K562 (cell line): ENCODE data around the gene CHERP. TPM values are rescaled to one million over a fixed set of nuclear protein-coding genes. Genes with fewer than 3 reads are reported as not detected.

Experiments used
- ATF6 ChIP-seq: sonication (generic); formaldehyde crosslinking; IDR thresholded peaks from 2 replicates; pipeline ENCODE4 v1.4.0; 2020; ENCODE audit warnings: mild to moderate bottlenecking, missing genetic modification reagents
- ATF7 ChIP-seq: fragments of 450-650 bp; IDR thresholded peaks from 2 replicates; pipeline ENCODE4 v1.7.1; 2014; ENCODE audit warnings: mild to moderate bottlenecking, moderate library complexity
- CREB1 ChIP-seq, 2 experiments: sonication (generic) in 1 of 2; formaldehyde crosslinking in 1 of 2; IDR thresholded peaks; 2 replicates each; pipeline versions ENCODE4 v1.6.1 to v1.8.0; 2012 to 2022; ENCODE audit warnings: inconsistent platforms in 1 of 2, mild to moderate bottlenecking in 1 of 2, missing genetic modification reagents in 1 of 2, moderate library complexity in 1 of 2
- DIDO1 ChIP-seq: fragments of 450-650 bp; IDR thresholded peaks from 2 replicates; pipeline ENCODE4 v1.6.1; 2016; ENCODE audit warnings: low read depth, missing biosample characterization, missing genetic modification characterization
- ESRRA ChIP-seq: fragments of 450-650 bp; IDR thresholded peaks from 2 replicates; pipeline ENCODE4 v1.6.1; 2014; ENCODE audit warnings: low read depth, mild to moderate bottlenecking, moderate library complexity, borderline replicate concordance
- FOXK2 ChIP-seq, 2 experiments: fragments of 450-650 bp; IDR thresholded peaks in 1 of 2; conservative IDR thresholded peaks in 1 of 2; 2 replicates each; pipeline ENCODE4 v1.6.1; 2016; ENCODE audit warnings: low read depth in 2 of 2, mild to moderate bottlenecking in 1 of 2
- GTF2F1 ChIP-seq: IDR thresholded peaks from 2 replicates; pipeline ENCODE4 v1.6.1; 2011; ENCODE audit warnings: low read depth, low read length, improper control_type of control experiment
- HNRNPK ChIP-seq: fragments of 200-400 bp; formaldehyde crosslinking; IDR thresholded peaks from one replicate; pipeline ENCODE4 v1.6.1; 2018; ENCODE audit warnings: mild to moderate bottlenecking, low read depth, low read length; ENCODE audit not compliant: poor library complexity, severe bottlenecking
- HNRNPUL1 ChIP-seq: fragments of 200-400 bp; formaldehyde crosslinking; IDR thresholded peaks from 2 replicates; pipeline ENCODE4 v1.6.1; 2017; ENCODE audit warnings: low read length
- KAT7 ChIP-seq: sonication (generic); formaldehyde crosslinking; IDR thresholded peaks from 2 replicates; pipeline ENCODE4 v1.8.0; 2022; ENCODE audit warnings: missing genetic modification reagents, mild to moderate bottlenecking, borderline replicate concordance
- NR2C1 ChIP-seq, 2 experiments: fragments of 450-650 bp; IDR thresholded peaks; 2 replicates each; pipeline ENCODE4 v1.6.1; 2017; ENCODE audit warnings: mild to moderate bottlenecking in 2 of 2, antibody characterized with exemption in 1 of 2, inconsistent platforms in 1 of 2, missing compliant biosample characterization in 1 of 2, missing genetic modification characterization in 1 of 2
- NR3C1 ChIP-seq: sonication (generic); formaldehyde crosslinking; IDR thresholded peaks from 2 replicates; pipeline ENCODE4 v1.8.1; 2022; ENCODE audit warnings: missing genetic modification reagents
- PCBP1 ChIP-seq: fragments of 200-400 bp; formaldehyde crosslinking; IDR thresholded peaks from 2 replicates; pipeline ENCODE4 v1.6.1; 2018; ENCODE audit warnings: mild to moderate bottlenecking, low read depth, low read length; ENCODE audit not compliant: poor library complexity, severe bottlenecking
- SMARCA5 ChIP-seq: fragments of 450-650 bp; IDR thresholded peaks from 2 replicates; pipeline ENCODE4 v1.6.1; 2016
- ZKSCAN1 ChIP-seq: fragments of 150-350 bp; IDR thresholded peaks from 2 replicates; pipeline ENCODE4 v1.6.1; 2016; ENCODE audit warnings: low read depth, low read length
- polyA plus RNA-seq, 8 experiments: library from polyadenylated mRNA; depleted of rRNA in 4 of 8; stranded (reverse) in 5 of 8; unstranded in 3 of 8; fragments of >200 nt; fragmentation: Nextera tagmentation in 2 of 8; fragmentation: Illumina TruSeq in 1 of 8; extraction: Ambion mirVana in 2 of 8; extraction: Trizol in 1 of 8; gene quantifications; 2 replicates each; pipeline versions ENCODE4 v1.2.1 to v1.2.3, GENCODE V29; 2011 to 2014; ENCODE audit warnings: inconsistent platforms in 1 of 8, missing spikeins in 1 of 8
- total RNA-seq, 7 experiments: library from RNA; depleted of rRNA in 6 of 7; stranded (reverse); fragments of >200 nt in 6 of 7; fragmentation: Illumina TruSeq in 2 of 7; extraction: Trizol in 2 of 7; gene quantifications; 2 replicates each; pipeline versions ENCODE4 v1.2.1 to v1.2.3, GENCODE V29; 2011 to 2021; ENCODE audit warnings: low replicate concordance in 1 of 7
- TF ChIP-seq, protein P1 (sequence below), 2 experiments: fragments of 450-650 bp; IDR thresholded peaks; 2 replicates each; pipeline ENCODE4 v1.6.1; 2018; ENCODE audit warnings: mild to moderate bottlenecking in 2 of 2, low read depth in 1 of 2; ENCODE audit not compliant: partially characterized antibody in 2 of 2

The CHERP gene
- total and polyA plus RNA-seq, 9 of the 15 experiments (the other 6 are each of a cell fraction or from before 2014, with no cell fraction given) = 0.60 to 85.1 (median 7.8) TPM

DNA sequence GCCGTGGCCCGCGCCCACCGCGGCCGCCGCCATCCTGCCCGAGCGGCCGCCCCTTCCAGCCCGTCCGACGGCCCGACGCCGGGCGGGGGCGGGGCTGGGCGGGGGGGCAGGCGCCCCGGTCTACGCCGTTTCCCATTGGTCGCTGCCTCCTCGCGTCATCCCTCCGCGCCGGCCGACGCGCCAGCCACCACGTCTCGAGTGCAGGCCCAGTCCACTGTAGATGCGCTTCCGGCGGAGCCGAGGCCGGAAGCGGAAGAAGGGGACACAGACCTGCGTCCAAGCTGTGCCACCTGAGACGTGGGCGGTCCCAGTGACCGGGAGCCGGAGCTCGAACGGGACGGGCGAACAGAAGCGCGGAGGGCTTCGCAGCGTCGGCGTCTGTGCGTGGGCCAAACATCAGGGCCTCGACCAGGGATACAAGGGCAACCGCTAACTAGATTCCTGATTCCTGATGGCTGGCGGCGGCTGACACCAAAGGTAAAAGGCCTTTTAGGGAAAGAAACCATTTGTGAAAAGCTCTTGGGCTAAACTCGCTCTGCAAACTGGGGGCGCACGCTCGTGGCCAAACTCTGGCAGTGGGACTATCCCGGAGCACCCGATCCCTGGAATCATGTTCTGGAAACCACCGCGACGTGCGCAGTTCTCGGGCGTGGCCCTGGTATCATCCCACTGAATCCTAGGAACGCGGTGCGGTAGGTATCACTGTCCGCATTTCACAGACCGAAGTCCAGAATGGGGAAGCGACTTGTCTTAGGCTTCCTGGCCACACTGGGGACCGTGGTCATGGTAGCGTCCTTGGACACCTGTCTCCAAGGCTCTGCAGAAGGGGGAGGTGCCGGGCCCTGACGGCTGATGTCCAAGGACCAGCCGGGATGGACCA, 30.3 kb upstream of the CHERP start, which contains the start of gene SLC35E1 (continued):
- TF ChIP-seq GTF2F1 (no peak), HNRNPUL1 (no peak), HNRNPK (no peak), SMARCA5 (0 out of 2 replicates have a peak, but pooled peaks have one; percentile 15), NR3C1 (CRISPR knock-in tag) (no peak), FOXK2 (conservative IDR thresholded peaks at IDR 0.05 in 1 of 2, IDR thresholded peaks at IDR 0.05 in 1 of 2; ENCODE audit: low read depth in 2 of 2) (peak; percentile 68 to 83), ATF6 (CRISPR knock-in tag) (peak; percentile 65; the same call in 1 of the 2 replicates), KAT7 (CRISPR knock-in tag) (peak; percentile 91; the same call in 1 of the 2 replicates), ZKSCAN1 (peak; percentile 55; the same call in 1 of the 2 replicates), ESRRA (peak; percentile 14), CREB1 (IDR thresholded peaks at IDR 0.05) (peak; percentile 99), CREB1 (CRISPR knock-in tag; IDR thresholded peaks at IDR 0.05) (peak; percentile 99), ATF7 (peak; percentile 65), NR2C1 (IDR thresholded peaks at IDR 0.05) (peak; percentile 62; the same call in 1 of the 2 replicates), NR2C1 (tag; IDR thresholded peaks at IDR 0.05) (peak; percentile 84), DIDO1 (peak; percentile 54; the same call in 1 of the 2 replicates), PCBP1 (peak; percentile 76)
- TF ChIP-seq, protein P1, sequence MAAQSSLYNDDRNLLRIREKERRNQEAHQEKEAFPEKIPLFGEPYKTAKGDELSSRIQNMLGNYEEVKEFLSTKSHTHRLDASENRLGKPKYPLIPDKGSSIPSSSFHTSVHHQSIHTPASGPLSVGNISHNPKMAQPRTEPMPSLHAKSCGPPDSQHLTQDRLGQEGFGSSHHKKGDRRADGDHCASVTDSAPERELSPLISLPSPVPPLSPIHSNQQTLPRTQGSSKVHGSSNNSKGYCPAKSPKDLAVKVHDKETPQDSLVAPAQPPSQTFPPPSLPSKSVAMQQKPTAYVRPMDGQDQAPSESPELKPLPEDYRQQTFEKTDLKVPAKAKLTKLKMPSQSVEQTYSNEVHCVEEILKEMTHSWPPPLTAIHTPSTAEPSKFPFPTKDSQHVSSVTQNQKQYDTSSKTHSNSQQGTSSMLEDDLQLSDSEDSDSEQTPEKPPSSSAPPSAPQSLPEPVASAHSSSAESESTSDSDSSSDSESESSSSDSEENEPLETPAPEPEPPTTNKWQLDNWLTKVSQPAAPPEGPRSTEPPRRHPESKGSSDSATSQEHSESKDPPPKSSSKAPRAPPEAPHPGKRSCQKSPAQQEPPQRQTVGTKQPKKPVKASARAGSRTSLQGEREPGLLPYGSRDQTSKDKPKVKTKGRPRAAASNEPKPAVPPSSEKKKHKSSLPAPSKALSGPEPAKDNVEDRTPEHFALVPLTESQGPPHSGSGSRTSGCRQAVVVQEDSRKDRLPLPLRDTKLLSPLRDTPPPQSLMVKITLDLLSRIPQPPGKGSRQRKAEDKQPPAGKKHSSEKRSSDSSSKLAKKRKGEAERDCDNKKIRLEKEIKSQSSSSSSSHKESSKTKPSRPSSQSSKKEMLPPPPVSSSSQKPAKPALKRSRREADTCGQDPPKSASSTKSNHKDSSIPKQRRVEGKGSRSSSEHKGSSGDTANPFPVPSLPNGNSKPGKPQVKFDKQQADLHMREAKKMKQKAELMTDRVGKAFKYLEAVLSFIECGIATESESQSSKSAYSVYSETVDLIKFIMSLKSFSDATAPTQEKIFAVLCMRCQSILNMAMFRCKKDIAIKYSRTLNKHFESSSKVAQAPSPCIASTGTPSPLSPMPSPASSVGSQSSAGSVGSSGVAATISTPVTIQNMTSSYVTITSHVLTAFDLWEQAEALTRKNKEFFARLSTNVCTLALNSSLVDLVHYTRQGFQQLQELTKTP (IDR thresholded peaks at IDR 0.05; ENCODE audit: low read depth in 1 of 2, partially characterized antibody in 2 of 2) = peak in 1 of 2 experiments; percentile 30
